ENCODE results near the gene CARD19. TPM values are rescaled to one million over a fixed set of nuclear protein-coding genes. Genes with fewer than 3 reads are reported as not detected.

The CARD19 gene
- total RNA-seq, 4 donors from 2014 or later: 53.4 to 93.6 (median 60.7) TPM

DNA sequence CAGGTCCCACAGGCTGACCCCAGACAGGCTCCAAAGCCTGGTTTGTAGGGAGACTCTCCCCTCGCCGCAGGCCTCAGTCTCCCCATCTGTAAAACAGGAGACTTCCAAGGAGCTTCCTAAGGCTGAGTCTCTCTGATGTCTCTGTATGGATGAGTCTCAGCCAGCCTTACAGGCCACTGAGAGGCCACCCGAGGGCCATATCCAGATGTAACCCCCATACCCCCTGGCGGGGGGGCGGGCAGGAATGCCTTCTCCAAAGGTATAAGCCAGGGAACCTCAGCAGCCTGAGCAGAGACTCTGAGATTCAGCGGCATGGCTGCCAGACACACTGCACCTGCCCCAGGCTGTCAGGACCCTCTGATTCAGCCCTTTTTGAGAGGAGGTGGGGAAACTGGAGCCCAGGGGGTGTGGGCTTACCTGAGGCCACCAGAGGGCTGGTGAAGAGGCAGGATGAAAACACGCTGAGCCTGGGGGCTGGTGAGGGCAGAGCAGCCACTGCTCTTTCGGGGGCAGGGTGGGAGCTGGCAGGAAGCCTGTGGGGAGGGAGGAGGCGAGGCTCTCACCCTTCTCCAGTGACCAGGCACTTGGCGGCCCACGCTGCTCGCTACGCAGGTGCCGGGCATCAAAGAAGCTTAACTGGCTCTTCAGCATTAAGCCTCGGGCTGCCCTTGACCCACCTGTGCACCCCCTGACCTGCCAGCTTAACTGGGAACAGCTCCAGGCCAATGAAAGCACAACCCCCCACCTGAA lies 43.1 kb upstream of the CARD19 start:
- Histone ChIP-seq H3K4me1 (peaks cover 0 to 9% (median 2%) of the 10 kb centered on the region in 4 donors), H3K36me3 (no peaks in the 10 kb centered on the region), H3K27ac (no peak overlapping the region), H3K9me3 (no peaks in the 10 kb centered on the region), H3K4me3 (no peak overlapping the region), H3K27me3 (no peaks in the 10 kb centered on the region)
- WGBS, 2 donors: 83% methylated on average over 8 to 15 of the region's 15 CpGs
- TF ChIP-seq POLR2A (IDR thresholded peaks at IDR 0.05): no peak
- TF ChIP-seq EP300 (IDR thresholded peaks at IDR 0.05): no peak
- no peak for TF ChIP-seq CTCF (IDR thresholded peaks at IDR 0.05)
- DNase-seq (ENCODE audit: low spot score in 2 of 2): no peak

DNA sequence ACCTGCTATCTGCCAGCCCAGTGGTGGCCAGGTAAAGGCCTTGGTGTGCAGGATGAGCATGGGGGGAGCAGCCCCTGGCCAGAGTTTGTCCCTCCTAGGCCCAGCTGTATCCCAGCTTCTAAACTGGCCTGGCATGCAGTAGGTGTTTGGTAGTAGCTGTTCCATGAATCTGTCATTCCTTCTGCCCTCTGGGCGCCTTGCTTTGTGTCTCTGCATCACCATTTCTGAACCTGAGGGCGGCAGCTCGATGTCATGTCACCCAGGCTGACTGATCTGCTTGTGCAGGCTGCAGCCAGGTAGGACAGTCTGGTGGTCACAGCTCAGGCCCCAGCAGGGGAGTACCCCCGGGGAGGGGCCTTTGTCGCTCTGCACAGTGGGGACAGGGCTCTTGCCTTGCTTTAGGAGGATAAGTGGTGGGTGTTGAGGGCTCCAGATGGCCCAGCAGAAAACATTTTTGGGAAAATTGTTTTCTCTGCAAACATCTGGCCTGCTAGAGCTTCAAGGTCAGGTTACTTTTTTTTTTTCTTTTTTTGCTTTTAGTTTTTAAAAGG lies 42.2 kb upstream of the CARD19 start:
- Histone ChIP-seq H3K27me3 (no peaks in the 10 kb centered on the region), H3K36me3 (no peaks in the 10 kb centered on the region), H3K4me1 (peaks cover 0 to 17% (median 9%) of the 10 kb centered on the region in 4 donors), H3K27ac (no peak overlapping the region), H3K4me3 (no peak overlapping the region), H3K9me3 (no peaks in the 10 kb centered on the region)
- DNase-seq (ENCODE audit: low spot score in 2 of 2): no peak
- TF ChIP-seq EP300 (IDR thresholded peaks at IDR 0.05): no peak
- TF ChIP-seq CTCF (IDR thresholded peaks at IDR 0.05): no peak
- no peak for TF ChIP-seq POLR2A (IDR thresholded peaks at IDR 0.05)
- 91 to 94% methylated on average over 5 of the region's 5 CpGs for WGBS, 2 donors

- Histone ChIP-seq H3K4me3 (no peak overlapping the region), H3K9me3 (no peaks in the 10 kb centered on the region), H3K27me3 (no peaks in the 10 kb centered on the region), H3K27ac (no peak overlapping the region), H3K36me3 (no peaks in the 10 kb centered on the region), H3K4me1 (peaks cover 0 to 25% (median 12%) of the 10 kb centered on the region in 4 donors)
- no peak for DNase-seq (ENCODE audit: low spot score in 2 of 2)
- TF ChIP-seq CTCF (IDR thresholded peaks at IDR 0.05) (no peak), EP300 (IDR thresholded peaks at IDR 0.05) (no peak), POLR2A (IDR thresholded peaks at IDR 0.05) (no peak)
- 67 to 71% methylated on average over 11 of the region's 11 CpGs for WGBS, 2 donors
These were observed 41.0 kb upstream of the CARD19 start for GRCh38 chr9:93054758-93055704.

DNA sequence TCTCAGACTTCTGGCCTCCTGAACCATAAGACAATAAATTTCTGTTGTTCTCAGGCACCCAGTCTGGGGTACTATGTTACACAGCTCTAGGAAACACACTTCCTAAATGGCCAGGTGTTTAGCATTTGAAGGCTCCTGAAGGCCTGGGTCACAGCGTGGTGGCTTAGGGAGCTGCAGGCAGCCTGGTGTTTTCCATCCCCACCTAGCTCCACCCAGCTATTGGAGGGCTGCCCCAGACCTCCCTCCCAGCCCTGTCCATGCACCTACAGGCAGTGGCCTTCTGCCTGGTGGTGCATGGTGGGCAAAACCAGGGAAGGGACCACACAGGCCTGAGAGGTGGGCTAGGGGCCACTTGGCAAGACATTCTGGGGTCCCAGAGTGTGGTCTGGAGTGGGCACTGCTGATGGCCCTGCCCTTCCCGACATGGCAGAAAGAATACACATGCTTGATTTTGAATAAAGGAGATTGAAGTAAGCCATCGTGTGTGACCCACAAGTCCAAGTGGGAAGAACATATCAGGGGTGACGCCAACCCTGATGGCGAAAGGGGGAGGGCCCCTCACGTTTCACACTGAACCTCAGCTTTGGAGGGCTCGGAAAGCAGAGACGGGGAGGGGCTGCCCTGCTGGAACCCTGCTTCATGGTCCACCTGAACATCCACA lies 38.8 kb upstream of the CARD19 start:
- H3K4me1 ChIP-seq: peaks cover 0 to 37% (median 14%) of the 10 kb centered on the region in 4 donors
- no peak overlapping the region for H3K27ac ChIP-seq
- TF ChIP-seq CTCF (IDR thresholded peaks at IDR 0.05) (no peak), EP300 (IDR thresholded peaks at IDR 0.05) (no peak), POLR2A (IDR thresholded peaks at IDR 0.05) (no peak)
- no peak overlapping the region for H3K4me3 ChIP-seq
- H3K36me3 ChIP-seq: no peaks in the 10 kb centered on the region
- no peaks in the 10 kb centered on the region for H3K27me3 ChIP-seq
- no peaks in the 10 kb centered on the region for H3K9me3 ChIP-seq
- WGBS, 2 donors: 89% methylated on average over 8 of the region's 8 CpGs
- DNase-seq (ENCODE audit: low spot score in 2 of 2): no peak
